HL-60 (cell line): ENCODE data around the gene CSNK1A1L.

ENCODE experiments used
- DNase-seq, 2 experiments: peaks; one replicate each; pipeline ENCODE4 v3.0.0-alpha.2; 2010 to 2020; ENCODE audit warnings: low read depth in 1 of 2, low spot score in 1 of 2
- H3K27ac ChIP-seq: fragments of 250-450 bp; sonication (Bioruptor Pico); replicated peaks from 2 replicates; pipeline ENCODE4 v1.5.1; 2020; ENCODE audit warnings: mild to moderate bottlenecking, moderate library complexity
- H3K27me3 ChIP-seq: fragments of 250-450 bp; sonication (Bioruptor Pico); 2 replicates; pipeline ENCODE4 v1.5.1; 2021; ENCODE audit warnings: mild to moderate bottlenecking, moderate library complexity; ENCODE audit not compliant: insufficient read depth, poor library complexity, severe bottlenecking
- H3K4me3 ChIP-seq: replicated peaks from 2 replicates; pipeline ENCODE4 v1.5.1; 2011; ENCODE audit warnings: mild to moderate bottlenecking, control low read depth, low read length; ENCODE audit not compliant: insufficient read depth
- GABPA ChIP-seq: IDR thresholded peaks from 2 replicates; pipeline ENCODE4 v1.6.1; 2012; ENCODE audit warnings: low read depth
- POLR2AphosphoS5 ChIP-seq: IDR thresholded peaks from 2 replicates; pipeline ENCODE4 v1.6.1; 2012; ENCODE audit warnings: low read depth
- SPI1 ChIP-seq: IDR thresholded peaks from 2 replicates; pipeline ENCODE4 v1.6.1; 2012; ENCODE audit warnings: low read depth, mild to moderate bottlenecking, borderline replicate concordance
- TF ChIP-seq, protein P1 (sequence below): IDR thresholded peaks from one replicate; pipeline ENCODE4 v1.5.1; 2011; ENCODE audit warnings: low read length, control low read depth, inconsistent platforms; ENCODE audit not compliant: insufficient read depth
- TF ChIP-seq, protein P2 (sequence below): IDR thresholded peaks from 2 replicates; pipeline ENCODE4 v1.6.1; 2012; ENCODE audit warnings: low read depth; ENCODE audit not compliant: insufficient replicate concordance

CSNK1A1L gene

DNA sequence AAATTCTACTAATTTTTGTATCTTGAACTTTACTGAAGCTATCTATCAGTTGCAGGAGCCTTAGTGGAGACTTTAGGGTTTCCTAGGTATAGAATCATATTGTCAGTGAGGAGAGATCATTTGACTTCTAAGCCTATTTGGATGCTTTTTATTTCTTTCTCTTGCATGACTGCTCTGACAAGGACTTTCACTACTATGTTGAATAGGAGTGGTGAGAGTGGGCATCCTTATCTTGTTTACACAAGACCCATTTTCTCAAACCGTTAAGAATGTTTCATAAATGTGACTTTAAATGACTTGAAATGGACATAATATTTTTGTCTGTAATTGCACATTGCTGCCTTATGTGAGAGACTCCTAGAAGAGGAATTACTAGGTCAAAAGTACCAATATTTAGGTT, 17.9 kb upstream of the CSNK1A1L start:
- no peak for DNase-seq

DNA sequence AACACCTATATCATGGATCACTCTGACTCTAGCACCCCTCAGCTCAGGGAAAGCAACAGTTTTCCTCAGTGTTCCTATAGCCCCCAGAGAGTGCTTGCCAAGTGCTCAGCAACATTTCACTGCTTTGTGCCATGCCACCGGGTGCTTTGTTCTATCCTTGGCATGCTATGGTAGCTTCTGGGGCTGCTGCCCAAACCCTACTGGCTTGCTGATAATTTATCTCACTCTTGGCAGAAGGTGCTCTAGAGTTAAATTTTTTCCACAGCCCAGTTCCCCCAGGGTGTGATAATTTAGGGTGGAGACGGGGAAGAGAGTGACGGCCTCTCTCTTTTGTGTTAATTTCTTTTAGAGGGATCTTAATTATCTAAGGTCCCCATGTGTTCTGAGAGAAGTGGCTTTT, 12.6 kb upstream of the CSNK1A1L start:
- no peak overlapping the region for H3K4me3 ChIP-seq
- no peak for DNase-seq
- H3K27ac ChIP-seq = no peak overlapping the region
- TF ChIP-seq, protein P1, sequence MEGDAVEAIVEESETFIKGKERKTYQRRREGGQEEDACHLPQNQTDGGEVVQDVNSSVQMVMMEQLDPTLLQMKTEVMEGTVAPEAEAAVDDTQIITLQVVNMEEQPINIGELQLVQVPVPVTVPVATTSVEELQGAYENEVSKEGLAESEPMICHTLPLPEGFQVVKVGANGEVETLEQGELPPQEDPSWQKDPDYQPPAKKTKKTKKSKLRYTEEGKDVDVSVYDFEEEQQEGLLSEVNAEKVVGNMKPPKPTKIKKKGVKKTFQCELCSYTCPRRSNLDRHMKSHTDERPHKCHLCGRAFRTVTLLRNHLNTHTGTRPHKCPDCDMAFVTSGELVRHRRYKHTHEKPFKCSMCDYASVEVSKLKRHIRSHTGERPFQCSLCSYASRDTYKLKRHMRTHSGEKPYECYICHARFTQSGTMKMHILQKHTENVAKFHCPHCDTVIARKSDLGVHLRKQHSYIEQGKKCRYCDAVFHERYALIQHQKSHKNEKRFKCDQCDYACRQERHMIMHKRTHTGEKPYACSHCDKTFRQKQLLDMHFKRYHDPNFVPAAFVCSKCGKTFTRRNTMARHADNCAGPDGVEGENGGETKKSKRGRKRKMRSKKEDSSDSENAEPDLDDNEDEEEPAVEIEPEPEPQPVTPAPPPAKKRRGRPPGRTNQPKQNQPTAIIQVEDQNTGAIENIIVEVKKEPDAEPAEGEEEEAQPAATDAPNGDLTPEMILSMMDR = no peak
- TF ChIP-seq, protein P2, sequence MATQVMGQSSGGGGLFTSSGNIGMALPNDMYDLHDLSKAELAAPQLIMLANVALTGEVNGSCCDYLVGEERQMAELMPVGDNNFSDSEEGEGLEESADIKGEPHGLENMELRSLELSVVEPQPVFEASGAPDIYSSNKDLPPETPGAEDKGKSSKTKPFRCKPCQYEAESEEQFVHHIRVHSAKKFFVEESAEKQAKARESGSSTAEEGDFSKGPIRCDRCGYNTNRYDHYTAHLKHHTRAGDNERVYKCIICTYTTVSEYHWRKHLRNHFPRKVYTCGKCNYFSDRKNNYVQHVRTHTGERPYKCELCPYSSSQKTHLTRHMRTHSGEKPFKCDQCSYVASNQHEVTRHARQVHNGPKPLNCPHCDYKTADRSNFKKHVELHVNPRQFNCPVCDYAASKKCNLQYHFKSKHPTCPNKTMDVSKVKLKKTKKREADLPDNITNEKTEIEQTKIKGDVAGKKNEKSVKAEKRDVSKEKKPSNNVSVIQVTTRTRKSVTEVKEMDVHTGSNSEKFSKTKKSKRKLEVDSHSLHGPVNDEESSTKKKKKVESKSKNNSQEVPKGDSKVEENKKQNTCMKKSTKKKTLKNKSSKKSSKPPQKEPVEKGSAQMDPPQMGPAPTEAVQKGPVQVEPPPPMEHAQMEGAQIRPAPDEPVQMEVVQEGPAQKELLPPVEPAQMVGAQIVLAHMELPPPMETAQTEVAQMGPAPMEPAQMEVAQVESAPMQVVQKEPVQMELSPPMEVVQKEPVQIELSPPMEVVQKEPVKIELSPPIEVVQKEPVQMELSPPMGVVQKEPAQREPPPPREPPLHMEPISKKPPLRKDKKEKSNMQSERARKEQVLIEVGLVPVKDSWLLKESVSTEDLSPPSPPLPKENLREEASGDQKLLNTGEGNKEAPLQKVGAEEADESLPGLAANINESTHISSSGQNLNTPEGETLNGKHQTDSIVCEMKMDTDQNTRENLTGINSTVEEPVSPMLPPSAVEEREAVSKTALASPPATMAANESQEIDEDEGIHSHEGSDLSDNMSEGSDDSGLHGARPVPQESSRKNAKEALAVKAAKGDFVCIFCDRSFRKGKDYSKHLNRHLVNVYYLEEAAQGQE = no peak
- no peak for TF ChIP-seq SPI1
- no peak for TF ChIP-seq GABPA
- TF ChIP-seq POLR2AphosphoS5 = no peak
- H3K27me3 ChIP-seq = no peaks in the 10 kb centered on the region

More for the DNA sequence above, 17.9 kb upstream of the CSNK1A1L start:
- Histone ChIP-seq H3K27ac (no peak overlapping the region), H3K27me3 (no peaks in the 10 kb centered on the region), H3K4me3 (no peak overlapping the region)
- no peak for TF ChIP-seq GABPA
- TF ChIP-seq POLR2AphosphoS5 = no peak
- TF ChIP-seq SPI1 = no peak
- TF ChIP-seq, protein P2 = no peak
- TF ChIP-seq, protein P1 = no peak

DNA sequence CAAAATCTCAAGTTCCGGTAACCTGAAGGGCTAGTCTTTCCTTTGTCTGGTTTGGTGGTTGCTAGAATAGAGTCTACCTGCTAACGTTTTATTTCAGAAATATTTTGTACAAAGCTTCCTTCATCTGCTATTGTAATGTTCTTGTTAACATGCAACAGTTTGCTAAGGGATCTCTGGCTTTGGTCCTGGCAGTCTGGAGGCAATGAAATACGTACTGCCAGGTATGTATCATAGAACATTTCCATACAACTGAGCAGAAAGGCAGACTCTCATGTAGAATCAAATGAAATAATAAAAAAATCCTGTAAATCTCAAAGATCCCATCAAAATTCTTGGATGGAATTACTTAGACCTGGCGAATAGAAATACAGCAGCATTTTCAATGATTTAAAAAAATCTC, 8.8 kb upstream of the CSNK1A1L start:
- H3K4me3 ChIP-seq = no peak overlapping the region
- no peak overlapping the region for H3K27ac ChIP-seq
- no peaks in the 10 kb centered on the region for H3K27me3 ChIP-seq
- DNase-seq = no peak
- TF ChIP-seq, protein P1 = no peak
- TF ChIP-seq, protein P2 = no peak
- TF ChIP-seq POLR2AphosphoS5 = no peak
